Activated CD4-positive, CD25-positive, alpha-beta regulatory T cell treated with anti-CD3 and anti-CD28 coated beads, Interleukin-2, amount 50 U/mL, for 16 hours (primary cell): ENCODE results near the gene GRXCR2.
"Not testable (repeated sequence)": the region's sequence is repeated elsewhere in the genome, so short reads cannot be mapped to it uniquely, and the experiment has no call there.

ENCODE experiments used
- DNase-seq: peaks from one replicate; pipeline ENCODE4 v3.0.0-alpha.2; 2020; ENCODE audit warnings: low read depth, low spot score

GRXCR2 gene

DNA sequence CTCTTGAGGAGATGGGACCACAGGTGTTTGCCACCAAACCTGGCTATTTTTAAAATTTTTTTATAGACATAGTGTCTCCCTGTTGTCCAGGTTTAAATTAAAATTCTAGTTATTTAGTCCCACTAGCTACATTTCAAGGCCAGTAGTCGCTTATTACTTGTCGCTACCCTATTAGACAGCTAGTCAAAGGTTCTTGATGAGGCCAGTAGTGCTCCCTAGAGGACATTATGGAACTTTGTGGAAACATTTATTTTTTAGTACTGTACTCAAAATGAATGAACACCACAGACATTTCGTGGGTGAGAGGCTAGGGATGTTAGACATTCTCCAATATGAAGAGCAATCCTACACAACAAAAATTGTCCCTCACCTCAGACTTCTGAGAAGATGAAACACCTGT, 14.4 kb upstream of the GRXCR2 start:
- DNase-seq: no peak

DNA sequence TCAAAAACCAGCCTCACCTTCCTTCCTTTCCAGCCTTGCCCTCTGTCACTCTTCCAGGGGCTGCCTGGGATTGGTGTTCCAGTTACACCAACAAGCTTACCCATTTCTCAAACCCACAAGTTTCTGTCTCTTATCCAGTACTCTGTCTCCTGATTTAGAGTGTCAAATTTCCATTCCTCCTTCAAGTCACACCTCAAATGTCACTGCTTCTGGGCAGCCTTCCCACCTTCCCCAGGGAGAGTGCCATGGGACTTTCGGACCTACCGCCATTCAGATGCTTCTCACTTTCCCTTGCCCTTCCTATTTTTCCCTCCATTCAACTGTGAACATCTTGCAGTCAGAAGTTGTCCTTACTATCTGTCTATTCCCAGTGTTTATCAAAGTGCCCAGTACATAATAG, 2.0 kb upstream of the GRXCR2 start:
- no peak for DNase-seq

DNA sequence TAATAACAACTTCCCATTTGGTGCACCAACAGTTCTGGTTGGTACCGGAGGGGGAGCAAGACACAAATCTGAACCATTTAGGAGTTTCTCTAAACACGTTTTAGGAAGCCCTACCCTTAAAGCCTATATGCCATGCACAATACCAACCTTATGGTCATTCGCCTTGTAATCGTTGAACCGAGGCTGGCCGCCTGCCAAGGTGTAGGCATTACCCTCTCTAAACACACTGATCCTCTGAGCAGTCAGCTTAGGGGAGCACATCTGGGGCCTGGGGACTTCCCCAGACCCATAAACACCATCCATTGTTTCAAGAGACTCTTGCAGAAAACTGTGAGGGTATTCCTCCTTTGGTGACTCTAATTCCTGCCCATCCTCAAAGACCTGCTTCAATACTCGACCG, 328 bp downstream of the GRXCR2 start:
- DNase-seq: no peak

DNA sequence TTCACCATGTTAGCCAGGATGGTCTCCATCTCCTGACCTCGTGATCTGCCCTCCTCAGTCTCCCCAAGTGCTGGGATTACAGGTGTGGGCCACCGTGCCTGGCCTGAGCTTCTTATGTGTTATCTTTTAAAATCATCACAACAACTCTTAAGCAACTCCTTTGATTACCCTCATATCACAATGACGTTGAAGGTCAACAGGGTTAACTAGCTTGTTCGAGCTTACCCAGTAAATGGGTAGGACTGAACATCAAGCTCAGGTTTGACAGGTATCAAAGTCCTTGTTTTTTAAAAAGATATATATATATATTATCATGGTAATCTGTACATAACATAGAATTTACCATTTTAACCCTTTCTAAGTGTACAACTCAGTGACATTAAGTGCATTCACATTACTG, 3.1 kb downstream of the GRXCR2 start:
- DNase-seq: no peak

DNA sequence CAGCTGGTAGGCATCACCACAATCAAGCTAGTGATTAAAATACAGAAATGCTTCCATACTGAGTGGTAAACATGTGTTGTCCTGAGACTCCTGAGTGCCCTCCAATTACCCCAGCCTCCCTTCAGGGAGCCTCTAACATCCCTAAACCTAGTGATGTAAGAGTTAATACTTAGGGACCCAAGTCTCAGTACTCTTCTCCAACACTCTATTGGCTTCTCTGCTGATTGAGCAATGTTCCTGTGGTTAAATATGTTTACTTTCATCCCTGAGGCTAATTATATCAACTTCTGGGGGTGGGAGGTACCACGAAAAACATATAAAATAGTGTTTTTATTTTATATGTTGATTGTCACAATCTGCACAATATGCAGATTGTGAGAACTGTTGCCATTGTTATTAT, 5.0 kb downstream of the GRXCR2 start:
- no peak for DNase-seq

DNA sequence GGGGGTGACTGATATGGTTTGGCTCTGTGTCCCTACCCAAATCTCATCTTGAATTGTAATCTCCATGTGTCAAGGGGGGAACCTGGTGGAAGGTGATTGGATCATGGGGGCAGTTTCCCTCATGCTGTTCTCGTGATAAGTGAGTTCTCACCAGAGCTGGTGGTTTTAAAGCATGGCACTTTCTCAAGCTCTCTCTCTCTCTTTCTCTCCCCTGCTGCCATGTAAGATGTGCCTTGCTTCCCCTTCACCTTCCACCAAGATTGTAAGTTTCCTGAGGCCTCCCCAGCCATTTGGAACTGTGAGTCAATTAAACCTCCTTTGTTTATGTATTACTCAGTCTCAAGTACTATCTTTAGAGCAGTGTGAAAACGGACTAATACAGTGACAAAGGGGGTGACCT, 8.4 kb downstream of the GRXCR2 start:
- DNase-seq: not testable (repeated sequence)

DNA sequence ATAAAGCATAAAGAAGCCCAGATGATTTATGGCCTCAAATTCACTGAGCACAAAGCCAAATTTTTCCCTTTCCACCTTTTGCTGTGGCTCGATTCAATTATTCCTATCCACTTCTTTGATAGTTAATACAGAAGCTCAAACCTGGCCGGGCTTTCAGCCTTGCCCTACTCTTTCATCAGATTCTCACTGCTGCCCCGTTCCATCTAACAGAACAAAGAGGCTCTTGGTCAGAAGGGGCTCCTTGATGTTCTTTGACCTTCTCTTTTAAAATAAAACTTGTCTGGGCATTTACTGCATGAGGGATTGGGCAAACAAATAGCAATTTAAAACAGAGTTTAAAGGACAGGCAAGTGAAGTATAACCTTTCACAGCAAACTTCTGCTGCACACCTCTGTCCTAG, 9.8 kb downstream of the GRXCR2 start:
- no peak for DNase-seq

DNA sequence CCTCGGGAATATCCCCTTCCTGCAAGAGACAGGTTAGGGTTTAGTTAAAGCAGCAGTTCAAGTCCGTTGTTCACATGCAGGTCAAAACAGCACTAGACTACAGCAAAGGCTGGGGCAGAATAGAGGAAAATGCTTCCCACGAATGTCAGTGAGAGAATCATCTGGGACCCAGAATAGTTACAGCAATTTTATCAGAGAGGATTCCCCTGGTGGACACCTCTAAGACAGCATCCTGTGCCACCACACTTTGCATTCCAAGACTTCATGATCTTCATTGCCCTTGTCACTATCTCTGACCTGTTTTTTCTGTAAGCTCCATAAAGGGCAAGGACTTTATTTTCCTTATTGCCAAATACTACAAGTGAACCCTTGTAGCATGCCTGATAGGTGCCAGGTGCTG, 12.9 kb downstream of the GRXCR2 start:
- no peak for DNase-seq

DNA sequence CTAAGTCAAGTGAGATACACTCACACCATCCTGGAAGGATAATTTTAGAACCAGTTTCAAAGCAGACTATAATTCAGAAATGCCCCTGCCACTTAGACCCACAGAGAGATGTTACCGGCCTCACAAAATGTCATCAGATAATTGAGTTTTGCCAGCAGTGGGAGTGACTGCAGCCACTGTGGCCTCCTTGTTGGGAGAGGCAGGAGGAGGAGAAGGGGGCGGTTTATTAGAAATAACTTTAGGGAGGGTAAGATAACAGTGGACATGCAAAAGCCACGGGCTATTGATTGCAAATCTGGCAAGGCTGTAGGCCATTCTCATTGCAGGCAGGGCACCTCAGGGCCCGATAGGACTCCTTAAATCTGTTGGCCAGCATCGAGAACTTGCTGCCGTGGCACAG, 13.4 kb downstream of the GRXCR2 start:
- no peak for DNase-seq

DNA sequence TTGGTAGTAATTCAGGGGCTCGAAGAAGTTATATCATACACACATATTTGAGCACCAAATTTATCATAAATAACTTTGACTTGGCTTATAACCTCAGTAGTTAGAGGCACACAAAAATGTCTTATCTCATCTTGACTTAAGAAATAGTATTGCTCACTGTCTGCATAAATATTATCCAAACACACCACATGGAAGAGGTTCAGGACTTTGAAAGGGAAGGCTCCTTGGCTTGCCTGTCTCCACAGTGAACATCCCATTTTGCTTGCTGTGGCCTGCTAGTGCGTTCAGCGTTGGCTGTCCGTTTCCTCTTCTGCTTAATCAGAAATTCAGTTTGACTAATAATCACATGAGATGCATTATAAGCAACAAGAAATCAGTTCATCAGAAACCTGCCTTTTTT, 13.9 kb downstream of the GRXCR2 start:
- DNase-seq: no peak

DNA sequence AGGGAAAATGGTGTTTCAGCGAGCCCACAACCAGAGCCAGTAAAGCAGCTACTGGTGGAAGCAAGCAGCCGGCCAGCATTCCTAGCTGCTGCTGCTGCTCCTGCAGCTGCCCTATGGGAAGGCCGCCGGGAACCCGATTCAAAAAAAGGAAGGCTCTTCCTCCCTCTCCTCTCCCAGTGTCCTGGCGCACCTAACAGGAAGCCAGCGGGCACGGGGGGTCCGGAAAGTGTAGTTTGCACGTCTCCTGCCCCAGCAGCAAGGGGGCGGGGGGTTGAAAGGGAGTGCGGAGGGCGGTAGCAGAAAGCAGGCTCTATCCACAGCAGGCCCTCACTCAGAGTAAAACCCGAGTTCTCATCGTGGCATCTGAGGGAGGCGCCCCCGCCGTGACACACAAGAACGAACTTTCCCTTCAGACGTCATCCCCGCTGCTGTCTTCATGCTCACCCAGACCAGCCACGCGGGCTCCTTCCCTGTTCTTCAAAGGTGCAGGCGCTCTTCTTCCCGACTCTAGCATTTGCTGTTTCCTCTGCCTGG, 16.5 kb downstream of the GRXCR2 start:
- DNase-seq: no peak

DNA sequence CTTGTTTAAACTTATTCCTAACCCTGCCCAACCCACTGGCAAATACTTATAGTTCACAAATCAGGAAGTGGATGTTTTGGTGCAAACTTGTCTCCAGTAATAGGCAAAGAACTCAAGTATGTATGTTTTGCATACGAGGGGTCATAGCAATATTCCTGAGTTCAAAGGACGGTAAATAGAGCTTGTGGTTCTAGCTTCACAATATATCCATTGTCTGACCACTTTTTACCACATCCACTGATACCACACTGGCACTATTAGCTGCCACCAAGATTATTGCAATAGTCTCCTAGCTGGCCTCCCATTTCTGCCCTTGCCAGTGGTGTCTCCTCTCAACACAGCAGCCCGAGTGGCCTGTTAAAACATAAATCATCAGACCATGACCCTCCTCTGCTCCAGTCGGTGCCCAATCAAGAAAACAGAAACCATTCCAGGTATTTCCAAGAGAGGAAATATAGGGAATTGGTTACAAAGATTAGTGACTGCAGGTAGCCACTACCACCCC, 17.0 kb downstream of the GRXCR2 start:
- no peak for DNase-seq

DNA sequence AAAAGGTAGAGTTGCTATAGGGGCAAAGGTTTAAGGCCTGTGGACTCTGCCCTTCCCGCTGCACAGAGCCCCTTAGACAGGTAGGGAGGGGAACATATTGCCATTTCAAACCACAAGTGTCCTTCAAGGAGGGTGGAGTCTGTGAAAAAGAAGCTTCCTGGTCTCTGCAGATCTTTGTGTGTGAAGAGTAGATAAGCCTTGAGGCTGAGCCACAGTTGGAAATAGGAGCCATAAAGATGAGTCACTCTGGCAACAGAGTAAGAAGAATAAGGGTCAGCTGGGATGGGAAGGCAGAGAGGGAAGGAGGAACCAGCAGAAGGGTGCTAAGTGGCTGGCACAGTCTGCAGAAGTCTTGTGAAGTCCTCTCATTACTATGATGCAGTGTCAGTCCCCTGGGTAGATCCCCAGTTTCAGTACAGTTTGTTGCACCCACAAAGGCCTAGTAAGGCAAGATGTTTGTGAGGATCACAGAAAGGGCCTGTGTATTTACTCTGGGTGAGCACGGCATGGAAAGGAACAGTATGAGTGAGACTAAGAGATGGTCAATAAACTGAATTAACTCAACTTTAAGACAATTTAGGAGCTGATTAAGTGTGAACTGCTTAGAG, 18.1 kb downstream of the GRXCR2 start:
- no peak for DNase-seq

DNA sequence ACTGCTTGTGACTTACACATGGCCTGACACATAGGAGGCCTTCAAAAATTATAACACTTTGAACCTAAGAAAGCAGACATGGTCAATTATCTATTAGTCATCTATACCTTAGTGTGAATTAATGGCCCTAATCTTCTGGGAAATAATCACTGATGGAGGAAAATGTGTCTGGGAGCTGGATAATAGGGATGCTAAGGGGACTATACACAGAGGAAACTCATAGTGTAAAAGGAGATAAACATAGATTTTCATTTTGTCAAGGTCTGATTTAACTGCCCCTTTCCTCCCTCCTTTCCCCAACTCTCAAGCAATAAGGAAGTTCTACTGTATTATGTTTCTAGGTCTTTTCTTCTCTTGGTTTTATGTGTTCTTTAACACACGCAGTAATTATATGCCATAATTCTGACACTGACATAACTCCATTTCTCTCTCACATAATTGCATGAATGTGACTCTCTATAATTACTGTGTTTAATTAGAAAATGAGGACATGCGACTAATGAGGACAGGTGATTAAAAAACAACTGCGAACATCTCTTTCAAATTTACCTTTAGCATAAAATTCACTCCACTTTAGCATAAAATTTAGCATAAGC, 18.9 kb downstream of the GRXCR2 start:
- no peak for DNase-seq

DNA sequence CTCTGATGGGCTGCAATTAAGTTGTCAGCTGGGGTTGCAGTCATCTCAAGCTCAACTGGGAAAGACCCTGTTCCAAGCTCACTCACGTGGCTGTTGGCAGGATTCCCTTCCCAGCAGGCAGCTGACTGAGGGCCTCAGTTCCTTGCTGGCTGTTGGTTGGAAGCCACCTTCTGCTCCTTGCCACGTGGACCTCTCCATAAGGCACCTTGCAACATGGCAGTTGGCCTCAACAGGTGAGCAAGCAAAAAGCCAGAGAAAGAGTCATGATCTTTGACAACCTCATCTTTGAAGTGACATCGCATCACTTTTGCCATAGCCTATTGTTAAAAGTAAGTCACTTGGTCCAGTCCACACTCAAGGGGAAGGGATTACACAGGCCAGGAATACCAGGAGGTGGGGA, 19.8 kb downstream of the GRXCR2 start:
- no peak for DNase-seq

DNA sequence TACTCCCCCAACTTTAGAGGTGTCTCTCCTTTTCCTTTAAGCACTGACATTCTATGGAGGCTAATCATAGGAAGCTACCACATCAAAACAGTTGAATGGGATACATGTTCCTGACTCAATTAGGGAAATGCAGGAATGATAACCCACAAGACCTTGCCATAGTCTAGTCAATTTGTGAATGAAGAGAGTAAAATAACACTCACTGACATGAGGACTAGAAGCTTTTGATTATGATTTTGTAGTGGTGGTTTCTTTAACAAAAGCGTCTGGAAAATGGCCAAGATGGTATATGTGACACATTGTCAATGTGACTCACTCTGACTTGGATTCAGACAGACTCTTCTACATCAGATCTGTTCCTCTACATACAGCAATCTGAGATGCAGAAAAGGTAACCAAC, 24.0 kb downstream of the GRXCR2 start:
- DNase-seq: no peak

DNA sequence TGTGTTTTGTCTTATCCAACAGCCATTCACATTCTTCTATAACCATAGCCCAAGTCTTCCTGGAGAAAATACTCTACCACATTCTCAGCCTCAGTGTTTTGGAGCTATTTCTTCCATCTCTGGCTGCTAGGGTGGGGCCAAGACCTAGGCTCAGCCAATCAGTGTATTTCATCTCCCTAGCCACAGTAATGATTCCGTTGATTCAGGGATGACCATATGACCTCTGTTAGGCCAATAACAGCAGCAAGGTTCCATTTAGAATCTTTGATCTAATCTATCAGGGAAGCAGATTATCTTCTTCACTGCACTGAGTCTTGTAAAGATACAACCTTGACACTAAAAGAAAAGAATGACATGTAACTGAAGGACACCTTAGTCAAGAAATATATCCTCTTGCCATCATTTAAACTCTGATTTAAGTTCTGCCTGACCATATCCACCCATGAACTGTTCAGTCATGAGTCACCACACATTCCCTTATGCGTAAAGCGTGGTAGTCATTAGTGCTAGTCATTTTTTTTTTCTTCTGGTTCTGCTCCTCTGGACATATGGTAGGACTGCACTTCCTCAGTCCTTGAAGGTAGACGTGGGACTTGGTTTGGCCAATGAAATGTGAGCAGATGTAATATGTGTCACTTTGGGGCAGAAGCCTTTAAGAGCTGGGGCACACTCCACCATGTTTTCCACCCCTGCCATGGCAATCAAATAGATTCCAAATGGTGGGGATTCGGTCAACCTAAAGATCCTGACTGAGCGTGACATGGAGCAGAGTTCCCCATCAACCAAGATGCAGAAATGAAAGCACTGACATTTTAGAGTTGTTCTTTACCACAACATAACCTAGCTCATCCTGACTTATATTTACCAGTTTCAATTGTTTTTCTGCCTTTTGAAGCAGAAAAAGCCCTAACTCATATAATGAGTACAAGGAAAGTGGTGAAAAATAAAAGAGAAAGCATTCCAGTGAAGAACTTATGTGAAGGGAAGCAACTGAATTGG, 25.0 kb downstream of the GRXCR2 start:
- no peak for DNase-seq

DNA sequence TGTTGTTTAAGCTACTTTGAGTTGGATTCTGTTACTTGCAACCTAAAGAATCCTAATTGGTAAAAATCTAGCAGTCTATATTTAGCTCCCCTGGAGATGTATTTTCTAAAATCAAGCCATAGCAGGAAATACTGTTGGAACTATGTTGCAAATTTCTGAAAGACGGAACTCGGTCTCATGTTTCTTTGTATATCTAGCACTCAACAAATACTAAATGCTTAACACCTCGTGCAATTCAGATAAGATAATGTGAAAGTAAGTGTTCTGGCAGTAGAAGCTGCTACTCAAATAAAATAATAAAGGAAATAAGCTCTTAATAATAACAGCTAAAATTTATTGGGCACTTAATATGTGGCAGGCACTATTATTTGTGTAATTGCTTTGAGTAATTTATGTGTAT, 26.7 kb downstream of the GRXCR2 start:
- DNase-seq: no peak

DNA sequence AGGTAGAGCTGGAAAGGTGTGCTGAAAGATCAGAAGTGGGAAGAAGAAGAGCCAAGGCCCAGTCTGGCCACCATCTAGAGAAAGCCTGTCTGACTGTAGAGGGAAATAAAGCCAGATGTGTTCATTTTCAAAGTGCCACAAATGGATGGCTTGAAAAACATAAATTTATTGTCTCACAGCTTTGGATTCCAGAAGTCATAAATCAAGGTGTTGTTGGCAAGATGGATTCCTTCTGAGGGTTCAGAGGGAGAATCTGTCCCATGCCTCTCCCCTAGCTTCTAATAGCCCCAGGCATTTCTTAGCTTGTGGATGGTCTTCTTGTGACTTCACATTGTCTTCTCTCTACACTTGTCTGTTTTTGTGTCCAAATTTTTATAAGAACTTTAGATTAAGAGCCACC, 31.5 kb downstream of the GRXCR2 start:
- DNase-seq: no peak

DNA sequence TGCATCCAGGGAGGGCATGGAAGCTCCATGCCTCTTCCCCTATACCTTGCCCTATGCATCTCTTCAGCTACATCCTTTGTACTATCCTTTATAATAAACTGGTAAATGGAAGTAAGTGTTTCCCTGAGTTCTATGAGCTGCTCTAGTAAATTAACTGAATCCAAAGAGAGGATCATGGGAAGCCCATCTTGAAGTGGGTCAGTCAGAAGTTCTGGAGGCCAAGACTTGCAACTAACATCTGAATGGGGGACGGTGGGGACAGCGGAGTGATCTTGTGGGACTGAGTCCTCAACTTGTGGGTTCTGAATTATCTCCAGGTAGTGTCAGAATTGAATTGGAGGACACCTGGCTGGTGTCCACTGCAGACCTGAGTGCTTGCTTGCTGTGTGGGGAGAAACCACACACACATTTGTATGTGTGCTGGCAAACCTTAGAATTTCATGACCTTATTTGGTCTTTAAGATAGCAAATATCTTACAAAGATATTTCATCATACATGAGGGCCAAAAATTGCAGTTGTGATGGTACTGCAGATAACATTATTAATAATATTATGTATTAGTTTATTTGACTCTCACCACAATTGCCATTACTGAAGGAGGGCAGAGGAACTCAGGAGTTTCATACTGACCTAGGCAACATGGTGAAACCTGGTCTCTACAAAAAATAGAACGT, 32.2 kb downstream of the GRXCR2 start:
- no peak for DNase-seq

DNA sequence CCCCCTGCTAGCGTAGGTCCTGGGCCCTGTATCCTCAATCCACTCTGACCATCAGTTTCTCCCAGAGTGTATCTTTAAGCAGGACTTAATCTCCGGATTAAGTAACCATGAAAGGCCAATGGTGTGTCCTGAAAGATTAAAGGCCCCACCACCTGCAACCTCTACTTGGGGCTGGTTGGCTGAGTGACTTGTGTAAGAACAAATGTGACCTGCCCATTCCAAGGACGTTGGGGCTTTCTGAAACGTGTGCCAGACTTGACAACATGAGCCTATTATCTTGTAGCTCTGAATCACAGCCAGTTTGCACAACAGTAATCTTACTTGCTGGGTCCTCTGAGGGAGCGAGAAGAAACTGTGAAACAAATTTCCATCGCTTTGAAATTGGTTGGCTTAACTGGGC, 34.5 kb downstream of the GRXCR2 start:
- no peak for DNase-seq

DNA sequence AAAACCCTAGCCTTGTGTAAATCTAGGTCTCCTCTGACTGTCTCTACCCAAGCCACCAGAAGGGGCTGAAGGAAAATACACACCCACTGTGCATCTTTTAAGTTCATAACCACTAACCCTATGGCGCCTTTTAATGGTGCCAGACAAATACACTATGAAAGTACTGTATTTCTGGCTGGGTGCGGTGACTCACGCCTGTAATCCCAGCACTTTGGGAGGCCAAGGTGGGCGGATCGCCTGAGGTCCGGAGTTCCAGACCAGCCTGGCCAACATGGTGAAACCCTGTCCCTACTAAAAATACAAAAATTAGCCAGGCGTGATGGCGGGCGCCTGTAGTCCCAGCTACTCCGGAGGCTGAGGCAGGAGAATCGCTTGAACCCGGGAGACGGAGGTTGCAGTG, 36.6 kb downstream of the GRXCR2 start:
- DNase-seq: not testable (repeated sequence)
